ENCODE measurements around the gene TUBA3E.
"Not testable (repeated sequence)": the region's sequence is repeated elsewhere in the genome, so short reads cannot be mapped to it uniquely, and the experiment has no call there.

TUBA3E gene

GRCh38 chr2:130155956-130156623, 42.1 kb downstream of the TUBA3E start:
- TF ChIP-seq CTCF (IDR thresholded peaks at IDR 0.05; ENCODE audit: low read depth, low read length, missing control alignments) = peak; percentile 58
- not testable (repeated sequence) for H3K4me3 ChIP-seq (replicated peaks; ENCODE audit: low read depth, low read length); DNase-seq (ENCODE audit: extremely low read depth, low read depth)

GRCh38 chr2:130154773-130155765, 43.2 kb downstream of the TUBA3E start:
- no peak for DNase-seq (ENCODE audit: extremely low read depth, low read depth)
- no peak for TF ChIP-seq CTCF (IDR thresholded peaks at IDR 0.05; ENCODE audit: low read depth, low read length, missing control alignments)
- no peak overlapping the region for H3K4me3 ChIP-seq (replicated peaks; ENCODE audit: low read depth, low read length)

- DNase-seq (ENCODE audit: extremely low read depth, low read depth); H3K4me3 ChIP-seq (replicated peaks; ENCODE audit: low read depth, low read length): not testable (repeated sequence)
These were observed 43.8 kb downstream of the TUBA3E start for GRCh38 chr2:130154423-130154770.

- not testable (repeated sequence) for H3K4me3 ChIP-seq (replicated peaks; ENCODE audit: low read depth, low read length); DNase-seq (ENCODE audit: extremely low read depth, low read depth)
These were observed 44.4 kb downstream of the TUBA3E start for GRCh38 chr2:130153721-130154422.

GRCh38 chr2:130152816-130153595, 45.2 kb downstream of the TUBA3E start:
- no peak for TF ChIP-seq CTCF (IDR thresholded peaks at IDR 0.05; ENCODE audit: low read depth, low read length, missing control alignments)
- no peak for DNase-seq (ENCODE audit: extremely low read depth, low read depth)
- H3K4me3 ChIP-seq (replicated peaks; ENCODE audit: low read depth, low read length) = no peak overlapping the region

- not testable (repeated sequence) for H3K4me3 ChIP-seq (replicated peaks; ENCODE audit: low read depth, low read length); DNase-seq (ENCODE audit: extremely low read depth, low read depth)
These were observed 46.0 kb downstream of the TUBA3E start for GRCh38 chr2:130152136-130152815.

GRCh38 chr2:130151145-130151512, 47.1 kb downstream of the TUBA3E start:
- not testable (repeated sequence) for DNase-seq (ENCODE audit: extremely low read depth, low read depth); H3K4me3 ChIP-seq (replicated peaks; ENCODE audit: low read depth, low read length)
